Ishikawa (cell line): ENCODE measurements around the gene TMUB1.

Source experiments
- CEBPB ChIP-seq: IDR thresholded peaks from 2 replicates; pipeline ENCODE4 v1.6.1; 2012
- CREB1 ChIP-seq: IDR thresholded peaks from 2 replicates; pipeline ENCODE4 v1.6.1; 2012; ENCODE audit warnings: low read depth
- EGR1 ChIP-seq: IDR thresholded peaks from 2 replicates; pipeline ENCODE4 v1.6.1; 2012
- EP300 ChIP-seq: IDR thresholded peaks from 2 replicates; pipeline ENCODE4 v1.6.1; 2012; ENCODE audit warnings: borderline replicate concordance
- FOXM1 ChIP-seq: IDR thresholded peaks from 2 replicates; pipeline ENCODE4 v1.6.1; 2012; ENCODE audit warnings: low read depth, borderline replicate concordance
- NFIC ChIP-seq: IDR thresholded peaks from 2 replicates; pipeline ENCODE4 v1.6.1; 2012
- RAD21 ChIP-seq: IDR thresholded peaks from 2 replicates; pipeline ENCODE4 v1.6.1; 2012; ENCODE audit warnings: low read depth
- TAF1 ChIP-seq: IDR thresholded peaks from 2 replicates; pipeline ENCODE4 v1.6.1; 2012; ENCODE audit warnings: low read depth, mild to moderate bottlenecking
- TCF12 ChIP-seq: IDR thresholded peaks from 2 replicates; pipeline ENCODE4 v1.6.1; 2012; ENCODE audit warnings: low read depth
- TEAD4 ChIP-seq: IDR thresholded peaks from 2 replicates; pipeline ENCODE4 v1.6.1; 2012
- YY1 ChIP-seq: IDR thresholded peaks from 2 replicates; pipeline ENCODE4 v1.6.1; 2012; ENCODE audit warnings: low read depth
- ZBTB7A ChIP-seq: IDR thresholded peaks from 2 replicates; pipeline ENCODE4 v1.6.1; 2012; ENCODE audit warnings: low read depth
- TF ChIP-seq, protein P1 (sequence below): IDR thresholded peaks from 2 replicates; pipeline ENCODE4 v1.6.1; 2012
- TF ChIP-seq, protein P2 (sequence below): IDR thresholded peaks from 2 replicates; pipeline ENCODE4 v1.6.1; 2012; ENCODE audit warnings: low read depth, mild to moderate bottlenecking
- TF ChIP-seq, protein P3 (sequence below): IDR thresholded peaks from 2 replicates; pipeline ENCODE4 v1.6.1; 2012

TMUB1 gene

DNA sequence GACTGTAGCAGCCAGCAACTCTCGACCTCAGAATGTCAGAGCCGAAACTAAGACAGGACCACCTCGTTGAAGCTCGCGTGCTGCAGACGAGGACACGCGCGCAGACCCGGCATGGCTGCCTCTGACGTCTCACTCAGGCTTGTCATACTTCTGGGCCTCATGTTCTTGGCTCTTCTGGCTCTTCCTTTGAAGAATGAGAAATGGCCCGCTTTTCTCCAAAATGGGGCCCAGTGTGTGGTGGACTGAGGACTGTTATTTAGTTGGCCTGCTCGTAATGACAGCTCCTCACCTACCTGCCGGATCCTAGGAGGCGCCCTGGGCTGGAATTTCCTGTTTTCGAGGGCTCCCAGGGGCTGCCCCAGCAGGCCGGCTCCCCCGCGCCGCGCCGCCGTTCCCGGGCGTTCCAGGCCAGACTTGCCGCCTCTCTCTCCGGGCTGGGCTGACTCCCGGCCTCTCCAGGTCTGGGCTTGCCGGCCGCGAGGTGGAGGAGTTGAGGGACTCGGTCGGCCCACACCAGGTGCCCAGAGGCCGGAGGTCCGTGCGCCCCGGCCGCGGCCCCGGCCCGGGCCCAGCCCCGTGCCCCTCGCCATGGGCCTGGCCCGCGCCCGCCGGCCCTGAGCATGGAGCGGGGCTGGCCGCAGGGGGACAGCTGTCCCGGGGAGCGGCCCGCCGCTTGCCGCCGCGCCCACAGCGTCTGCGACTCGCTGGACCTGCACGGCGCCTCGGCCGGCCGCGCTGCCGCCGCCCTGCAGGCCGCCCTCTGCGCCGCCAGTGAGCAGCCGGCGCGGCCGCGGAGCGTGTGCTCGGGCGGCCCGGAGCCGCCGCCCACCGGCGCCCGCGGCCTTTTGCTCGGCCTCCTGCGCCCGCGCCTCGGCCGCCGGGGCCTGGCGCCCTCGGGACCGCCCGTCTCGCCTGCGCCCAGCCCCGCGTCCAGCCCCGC lies 31.1 kb upstream of the TMUB1 start:
- TF ChIP-seq CREB1 (no peak), EGR1 (no peak), TEAD4 (peak; percentile 42; the same call in 1 of the 2 replicates), EP300 (no peak), FOXM1 (no peak), TAF1 (peak; percentile 37; the same call in 1 of the 2 replicates), YY1 (0 out of 2 replicates have a peak, but pooled peaks have one; percentile 27), ZBTB7A (0 out of 2 replicates have a peak, but pooled peaks have one; percentile 43), NFIC (peak; percentile 3; the same call in 1 of the 2 replicates)
- TF ChIP-seq, protein P1, sequence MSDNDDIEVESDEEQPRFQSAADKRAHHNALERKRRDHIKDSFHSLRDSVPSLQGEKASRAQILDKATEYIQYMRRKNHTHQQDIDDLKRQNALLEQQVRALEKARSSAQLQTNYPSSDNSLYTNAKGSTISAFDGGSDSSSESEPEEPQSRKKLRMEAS: no peak
- TF ChIP-seq, protein P2, sequence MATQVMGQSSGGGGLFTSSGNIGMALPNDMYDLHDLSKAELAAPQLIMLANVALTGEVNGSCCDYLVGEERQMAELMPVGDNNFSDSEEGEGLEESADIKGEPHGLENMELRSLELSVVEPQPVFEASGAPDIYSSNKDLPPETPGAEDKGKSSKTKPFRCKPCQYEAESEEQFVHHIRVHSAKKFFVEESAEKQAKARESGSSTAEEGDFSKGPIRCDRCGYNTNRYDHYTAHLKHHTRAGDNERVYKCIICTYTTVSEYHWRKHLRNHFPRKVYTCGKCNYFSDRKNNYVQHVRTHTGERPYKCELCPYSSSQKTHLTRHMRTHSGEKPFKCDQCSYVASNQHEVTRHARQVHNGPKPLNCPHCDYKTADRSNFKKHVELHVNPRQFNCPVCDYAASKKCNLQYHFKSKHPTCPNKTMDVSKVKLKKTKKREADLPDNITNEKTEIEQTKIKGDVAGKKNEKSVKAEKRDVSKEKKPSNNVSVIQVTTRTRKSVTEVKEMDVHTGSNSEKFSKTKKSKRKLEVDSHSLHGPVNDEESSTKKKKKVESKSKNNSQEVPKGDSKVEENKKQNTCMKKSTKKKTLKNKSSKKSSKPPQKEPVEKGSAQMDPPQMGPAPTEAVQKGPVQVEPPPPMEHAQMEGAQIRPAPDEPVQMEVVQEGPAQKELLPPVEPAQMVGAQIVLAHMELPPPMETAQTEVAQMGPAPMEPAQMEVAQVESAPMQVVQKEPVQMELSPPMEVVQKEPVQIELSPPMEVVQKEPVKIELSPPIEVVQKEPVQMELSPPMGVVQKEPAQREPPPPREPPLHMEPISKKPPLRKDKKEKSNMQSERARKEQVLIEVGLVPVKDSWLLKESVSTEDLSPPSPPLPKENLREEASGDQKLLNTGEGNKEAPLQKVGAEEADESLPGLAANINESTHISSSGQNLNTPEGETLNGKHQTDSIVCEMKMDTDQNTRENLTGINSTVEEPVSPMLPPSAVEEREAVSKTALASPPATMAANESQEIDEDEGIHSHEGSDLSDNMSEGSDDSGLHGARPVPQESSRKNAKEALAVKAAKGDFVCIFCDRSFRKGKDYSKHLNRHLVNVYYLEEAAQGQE: no peak
- TF ChIP-seq, protein P3, sequence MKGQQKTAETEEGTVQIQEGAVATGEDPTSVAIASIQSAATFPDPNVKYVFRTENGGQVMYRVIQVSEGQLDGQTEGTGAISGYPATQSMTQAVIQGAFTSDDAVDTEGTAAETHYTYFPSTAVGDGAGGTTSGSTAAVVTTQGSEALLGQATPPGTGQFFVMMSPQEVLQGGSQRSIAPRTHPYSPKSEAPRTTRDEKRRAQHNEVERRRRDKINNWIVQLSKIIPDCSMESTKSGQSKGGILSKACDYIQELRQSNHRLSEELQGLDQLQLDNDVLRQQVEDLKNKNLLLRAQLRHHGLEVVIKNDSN: no peak

DNA sequence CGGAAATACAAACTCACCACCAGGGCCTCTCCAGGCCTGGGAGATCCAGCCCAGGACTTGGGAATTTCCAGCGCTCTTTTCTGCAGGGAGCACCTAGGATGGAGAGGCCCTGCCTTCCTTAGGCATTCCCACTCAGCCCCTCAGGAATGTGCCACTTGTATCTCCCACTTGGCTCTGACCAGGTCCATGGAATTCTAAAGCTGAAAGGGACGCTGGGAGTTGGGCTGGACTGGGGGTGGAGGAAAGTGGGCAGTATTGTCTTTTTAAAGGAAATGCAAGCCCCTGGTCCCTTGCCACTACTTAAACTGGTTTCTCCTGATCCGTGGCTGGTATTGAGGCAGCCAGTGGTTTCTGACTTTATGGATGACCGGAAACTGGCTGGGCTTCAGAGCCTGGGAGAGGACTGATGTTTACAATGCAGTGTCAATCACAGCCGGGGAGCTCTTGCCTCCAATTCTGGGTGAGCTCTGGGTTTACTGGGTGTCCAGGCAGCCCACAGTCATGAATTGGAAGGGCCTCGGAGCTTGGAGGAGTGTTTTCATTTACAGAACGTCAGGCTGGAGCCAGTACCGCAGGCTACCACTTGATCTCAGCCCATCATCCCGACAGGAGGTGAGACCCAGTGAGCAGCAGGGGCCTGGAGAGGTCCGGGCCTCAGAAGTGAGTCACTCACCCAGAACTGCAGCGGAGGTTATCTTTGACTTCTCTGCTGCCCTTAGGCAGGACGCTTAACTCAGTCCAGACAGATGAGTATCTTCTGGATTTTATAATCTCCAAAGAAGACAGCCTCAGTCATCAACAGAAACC lies 30.3 kb upstream of the TMUB1 start:
- TF ChIP-seq NFIC: peak; percentile 74
- 0 out of 2 replicates have a peak, but pooled peaks have one; percentile 2 for TF ChIP-seq CEBPB
- no peak for TF ChIP-seq CREB1
- TF ChIP-seq, protein P3: no peak
- TF ChIP-seq RAD21: no peak
- TF ChIP-seq, protein P2: no peak
- peak; percentile 62; the same call in 1 of the 2 replicates for TF ChIP-seq TCF12
- TF ChIP-seq ZBTB7A: no peak; the same call in 1 of the 2 replicates
- TF ChIP-seq TAF1: peak; percentile 37; the same call in 1 of the 2 replicates
- peak; percentile 86 for TF ChIP-seq TEAD4
- TF ChIP-seq EP300: no peak
- 0 out of 2 replicates have a peak, but pooled peaks have one; percentile 17 for TF ChIP-seq EGR1
- no peak for TF ChIP-seq FOXM1

DNA sequence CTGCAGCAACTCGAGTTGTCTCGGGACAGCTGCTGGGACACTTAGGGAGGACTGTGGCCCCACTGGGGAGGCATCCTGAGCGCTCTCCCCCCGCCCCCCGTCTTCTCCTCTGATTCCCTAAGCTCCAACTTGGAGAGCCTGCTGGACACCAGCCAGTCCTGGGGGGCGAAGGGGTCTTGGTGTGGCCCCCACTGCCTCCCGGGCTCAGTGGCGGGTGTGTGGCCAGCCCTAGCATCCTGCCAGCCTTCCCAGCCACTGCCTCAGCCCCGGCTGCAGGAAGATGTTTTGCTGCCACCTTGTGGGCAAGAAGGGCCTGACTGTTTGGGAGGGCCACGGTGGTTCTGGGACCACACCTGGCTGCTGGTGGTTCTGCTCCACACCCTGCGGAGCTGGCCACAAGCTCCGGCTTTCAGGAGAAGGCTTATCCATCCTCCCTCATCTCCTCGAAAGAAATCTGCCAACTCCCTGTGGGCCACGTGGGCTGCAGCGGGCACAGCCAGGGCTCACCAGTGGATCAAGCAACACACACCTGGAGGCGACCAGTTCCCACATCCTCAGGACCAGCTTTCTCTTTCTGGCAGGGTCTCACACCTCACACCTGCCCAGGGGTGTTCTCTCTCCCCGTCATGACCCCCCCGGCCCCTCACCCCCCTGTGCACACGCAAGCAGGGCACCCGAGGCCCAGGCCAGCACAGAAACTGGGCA lies 27.8 kb upstream of the TMUB1 start:
- TF ChIP-seq, protein P1: peak; percentile 32; the same call in 1 of the 2 replicates
- TF ChIP-seq CEBPB: no peak
- no peak for TF ChIP-seq TAF1
- TF ChIP-seq TEAD4: no peak
- TF ChIP-seq EP300: no peak
- 0 out of 2 replicates have a peak, but pooled peaks have one; percentile 32 for TF ChIP-seq ZBTB7A
- no peak for TF ChIP-seq NFIC
- TF ChIP-seq RAD21: peak; percentile 89
- no peak for TF ChIP-seq YY1
- no peak for TF ChIP-seq FOXM1
- TF ChIP-seq TCF12: no peak
- TF ChIP-seq, protein P2: no peak
- TF ChIP-seq, protein P3: no peak
- TF ChIP-seq CREB1: no peak
- TF ChIP-seq EGR1: no peak
